Stimulated activated CD4-positive, alpha-beta T cell treated with anti-CD3 and anti-CD28 coated beads, Interleukin-1b, Interleukin-23, amount 100 ng/mL, for 4 hours (primary cell): ENCODE data around the gene CRYGN.

Experiments
- DNase-seq, 2 donors: peaks; one replicate each; pipeline ENCODE4 v3.0.0-alpha.2; 2020; ENCODE audit warnings: low read depth in 2 of 2

CRYGN gene

GRCh38 chr7:151406886-151407583 lies 32.9 kb downstream of the CRYGN start:
- DNase-seq, result no peak

- no peak for DNase-seq
Observed at GRCh38 chr7:151406051-151406875, 33.7 kb downstream of the CRYGN start.

- no peak for DNase-seq
Observed at GRCh38 chr7:151405588-151405987, 34.4 kb downstream of the CRYGN start.

DNA sequence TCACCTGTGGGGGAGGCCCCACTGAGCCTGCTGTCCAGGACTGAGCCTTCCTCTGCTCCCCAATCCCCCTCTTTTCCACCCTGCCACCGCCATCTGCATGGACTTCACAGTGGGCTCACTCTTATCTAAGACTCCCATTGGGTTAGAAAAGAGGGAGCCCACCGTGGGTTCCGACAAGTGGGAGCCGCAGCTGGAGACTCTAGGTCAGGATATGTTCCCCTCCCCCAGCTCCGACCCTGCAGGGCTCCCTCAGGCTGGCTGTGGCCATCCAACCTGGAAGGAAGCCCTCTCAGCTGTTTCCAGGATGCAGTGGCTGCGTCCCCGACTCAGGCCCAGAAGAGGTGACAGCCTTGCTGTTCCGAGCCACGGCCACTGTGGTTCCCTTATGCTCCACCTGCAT lies 34.9 kb downstream of the CRYGN start:
- DNase-seq, result no peak

GRCh38 chr7:151404216-151405011 lies 35.5 kb downstream of the CRYGN start:
- DNase-seq, result no peak

DNA sequence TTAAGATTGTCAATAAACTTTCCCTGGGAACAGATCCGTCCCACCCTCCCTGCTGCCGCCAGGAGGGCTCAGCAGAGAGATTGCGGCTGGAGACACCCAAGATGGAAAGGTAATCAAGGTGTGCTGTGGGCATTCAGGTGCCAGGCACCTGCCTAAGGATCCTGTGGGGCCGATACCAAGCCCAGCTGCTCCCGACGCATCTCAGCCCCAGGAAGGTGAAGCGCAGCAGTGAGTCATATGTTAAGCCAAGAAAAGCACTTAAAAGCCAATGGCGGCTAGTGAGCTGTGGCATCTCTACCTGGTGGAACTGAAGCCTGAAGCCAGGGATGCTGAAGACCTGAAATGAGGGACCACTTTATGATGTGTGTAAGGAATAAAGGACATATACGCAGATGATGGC lies 36.2 kb downstream of the CRYGN start:
- no peak for DNase-seq

GRCh38 chr7:151402029-151402835 lies 37.7 kb downstream of the CRYGN start:
- DNase-seq, result no peak

- no peak for DNase-seq
Observed at GRCh38 chr7:151400626-151401315, 39.2 kb downstream of the CRYGN start.

DNA sequence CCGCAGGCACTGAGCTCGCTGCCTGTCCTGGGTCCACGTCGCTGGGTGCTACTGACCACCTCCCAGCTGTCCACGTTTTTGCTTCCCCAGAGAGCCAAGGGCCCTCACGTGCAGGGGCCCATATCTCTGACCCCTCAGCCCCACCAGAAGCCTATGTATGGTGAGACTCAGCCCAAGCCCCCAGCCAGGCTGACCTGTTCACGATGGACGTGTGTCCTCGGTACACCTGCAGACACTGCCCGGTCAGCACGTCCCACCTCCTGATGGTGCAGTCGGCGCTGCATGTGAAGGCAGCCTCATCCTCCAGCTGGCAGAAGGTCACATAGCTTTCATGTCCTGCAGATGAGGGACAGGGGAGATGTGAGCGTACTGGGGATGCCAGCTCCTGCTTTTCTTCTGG lies 40.0 kb downstream of the CRYGN start:
- DNase-seq, result no peak

DNA sequence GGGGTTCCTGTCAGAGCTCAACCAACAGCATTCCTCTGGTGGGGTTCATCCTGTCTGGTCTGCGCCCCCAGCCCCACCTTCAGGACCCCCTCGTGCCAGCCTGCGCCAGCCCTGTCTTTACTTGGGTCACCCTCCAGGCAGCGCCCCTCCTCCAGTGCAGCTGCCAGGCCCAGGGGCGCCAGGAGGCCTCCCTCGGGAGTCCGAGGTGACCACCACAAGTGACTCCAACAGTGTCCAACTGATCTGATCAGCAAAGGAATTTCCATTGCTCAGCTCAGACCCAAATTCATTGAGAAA lies 40.7 kb downstream of the CRYGN start:
- DNase-seq, result no peak

GRCh38 chr7:151398446-151399304 lies 41.3 kb downstream of the CRYGN start:
- DNase-seq, result no peak

GRCh38 chr7:151397026-151397425 lies 42.9 kb downstream of the CRYGN start:
- no peak for DNase-seq

GRCh38 chr7:151396328-151396970 lies 43.5 kb downstream of the CRYGN start:
- no peak for DNase-seq

DNA sequence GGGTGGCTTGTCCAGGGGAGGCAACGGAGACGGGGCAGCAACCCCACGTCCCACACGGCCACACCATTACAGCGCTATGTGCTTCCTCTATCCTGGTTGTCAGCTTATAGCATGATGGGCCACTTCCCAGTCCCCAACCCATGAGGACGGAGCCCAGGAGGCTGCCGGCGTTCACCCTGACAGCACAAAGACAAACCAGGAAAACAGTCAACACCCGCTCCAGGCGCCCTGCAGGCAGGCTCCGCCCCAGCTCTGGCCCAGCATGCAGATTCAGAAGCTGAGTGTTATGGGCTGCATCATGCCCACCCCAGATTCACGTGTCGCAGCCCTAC lies 44.9 kb downstream of the CRYGN start:
- no peak for DNase-seq

GRCh38 chr7:151394076-151395035 lies 45.6 kb downstream of the CRYGN start:
- DNase-seq, result no peak

DNA sequence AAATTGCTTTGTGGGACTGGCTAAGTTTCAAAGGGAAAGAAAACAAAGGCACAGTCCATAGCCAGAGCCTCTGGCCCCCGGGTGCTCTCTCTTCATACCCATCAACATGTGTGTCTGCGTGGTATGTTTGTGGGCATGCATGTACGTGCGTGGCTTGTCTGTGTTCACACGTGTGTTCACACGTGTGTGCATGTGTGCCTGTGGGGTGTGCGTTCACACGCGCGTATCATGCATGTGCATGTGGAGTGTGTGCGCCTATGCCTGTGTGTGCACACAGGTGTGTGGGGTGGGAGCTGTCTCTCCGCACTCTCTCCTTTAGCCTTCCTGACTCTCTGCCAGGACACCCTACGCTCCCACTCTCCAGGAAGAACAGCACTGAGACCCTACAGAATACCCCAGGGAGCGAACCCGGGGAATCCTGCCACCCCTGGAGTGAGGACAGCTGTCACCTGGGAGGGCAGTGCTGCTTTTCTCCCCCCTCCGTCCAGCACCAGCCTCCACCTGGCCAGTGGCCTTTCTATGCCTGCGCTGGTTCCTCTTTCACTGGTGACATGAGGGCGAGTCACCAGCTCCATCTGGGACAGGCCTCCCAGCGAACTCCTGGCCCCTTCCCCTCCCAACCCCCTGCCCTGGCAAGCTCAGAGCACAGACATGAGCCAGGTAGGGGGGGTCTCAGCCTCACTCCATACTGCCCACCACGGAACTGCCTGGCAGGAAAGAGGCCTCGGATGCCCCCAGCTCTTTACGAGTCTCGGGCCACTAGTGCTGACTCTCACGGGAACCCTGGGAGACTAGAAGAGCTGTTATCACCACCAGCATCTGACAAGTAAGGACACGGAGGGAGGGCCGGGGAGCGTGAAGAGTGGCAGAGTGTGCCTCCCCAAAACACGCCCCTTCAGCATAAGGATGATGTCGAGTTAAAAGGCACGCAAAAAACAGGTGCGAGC lies 46.6 kb downstream of the CRYGN start:
- DNase-seq, result no peak

DNA sequence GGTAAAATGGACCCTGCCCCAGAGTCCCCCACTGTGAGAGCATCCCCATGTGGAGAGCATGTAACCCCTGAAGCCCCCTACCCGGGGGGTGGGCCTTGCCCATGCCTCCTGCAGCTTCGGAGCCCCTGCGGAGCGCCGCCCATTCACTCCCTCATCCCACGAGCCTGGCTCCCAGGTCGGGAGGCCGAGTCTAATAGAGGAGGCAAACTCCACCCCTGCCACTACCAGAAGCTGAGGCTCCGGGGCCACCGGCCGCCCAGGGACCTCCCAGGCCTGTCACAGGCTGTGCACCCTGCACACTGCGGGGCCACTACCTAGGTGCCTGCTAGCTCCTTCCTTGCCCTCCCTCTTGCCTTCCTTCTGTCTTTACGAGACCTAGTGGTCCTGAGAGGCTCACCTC lies 47.5 kb downstream of the CRYGN start:
- DNase-seq, result no peak

DNA sequence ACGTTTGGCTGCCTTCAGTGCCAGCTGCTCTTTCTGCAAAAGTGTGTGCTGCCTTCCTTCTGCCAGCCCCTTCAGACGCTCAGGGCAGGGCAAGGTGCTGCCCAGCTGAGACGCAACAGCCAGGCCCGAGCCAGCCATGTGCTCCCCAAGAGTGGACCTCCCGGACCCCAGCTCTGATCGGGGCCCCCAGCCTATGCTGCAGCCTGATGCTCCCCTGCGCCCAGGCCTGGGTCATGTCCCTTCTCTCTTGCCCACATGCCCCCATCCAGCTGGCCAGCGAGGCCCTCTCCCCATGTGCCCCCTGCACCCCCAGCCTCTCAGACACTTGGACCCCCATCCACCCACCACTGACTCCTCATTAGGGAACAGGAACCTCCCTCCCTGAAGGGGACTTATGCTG lies 47.9 kb downstream of the CRYGN start:
- no peak for DNase-seq
